Measurements from ENCODE around the gene TRAF3. TPM values are rescaled to one million over a fixed set of nuclear protein-coding genes. Genes with fewer than 3 reads are reported as not detected.

The TRAF3 gene
- total RNA-seq, 1 experiment from 2014 or later: 37.6 TPM

GRCh38 chr14:102731871-102732800 is 45.1 kb upstream of the TRAF3 start:
- Histone ChIP-seq H3K4me3 (ENCODE audit: low read depth in 2 of 2, low read length in 2 of 2) (no peak overlapping the region), H3K27ac (ENCODE audit: low read length) (no peak overlapping the region), H3K9me3 (ENCODE audit: control insufficient read depth, insufficient read depth, low read depth, low read length) (no peaks in the 10 kb centered on the region), H3K27me3 (ENCODE audit: control insufficient read depth, insufficient read depth, low read length) (no peaks in the 10 kb centered on the region), H3K36me3 (ENCODE audit: control insufficient read depth, insufficient read depth, low read length) (no peaks in the 10 kb centered on the region), H3K4me1 (ENCODE audit: control insufficient read depth, insufficient read depth, low read length) (no peaks in the 10 kb centered on the region)
- in situ Hi-C loops (cut with HindIII; ENCODE audit: low pct_unique_long_range_greater_than_20kb, low sequenced_read_pairs): no loop called here
- intact Hi-C loops (cut with micrococcal nuclease; ENCODE audit: unreplicated experiment): no loop called here
- CTCF ChIA-PET: no interaction called here
- ATAC-seq (0 out of 2 replicates have a peak, but pooled peaks have one; percentile 34), DNase-seq (ENCODE audit: low read depth, low spot score) (no peak)
- no peak for TF ChIP-seq TCF7L2 (IDR thresholded peaks at IDR 0.05; ENCODE audit: low read depth, low read length)
- no peak for TF ChIP-seq REST (IDR thresholded peaks at IDR 0.05; ENCODE audit: insufficient read depth in 1 of 2, low read depth in 2 of 2, low read length in 1 of 2)
- TF ChIP-seq POLR2AphosphoS5 (IDR thresholded peaks at IDR 0.05; ENCODE audit: low read depth, low read length): no peak
- TF ChIP-seq CTCF (IDR thresholded peaks at IDR 0.05): no peak
- TF ChIP-seq SIN3A (IDR thresholded peaks at IDR 0.05; ENCODE audit: borderline replicate concordance, insufficient read depth, low read depth, low read length): no peak
- POLR2A ChIA-PET: interaction anchor here (0.6 to 0.7 kb wide), 2 partner anchors 33 to 37 kb away, joined by 6 to 15 read pairs; no protein-coding TSS in a partner anchor
- BruUV-seq (replicated peaks): no TSS peak

GRCh38 chr14:102732924-102733323 is 44.3 kb upstream of the TRAF3 start:
- Histone ChIP-seq H3K27ac (ENCODE audit: low read length) (no peak overlapping the region), H3K4me3 (ENCODE audit: low read depth in 2 of 2, low read length in 2 of 2) (no peak overlapping the region), H3K9me3 (ENCODE audit: control insufficient read depth, insufficient read depth, low read depth, low read length) (no peaks in the 10 kb centered on the region), H3K36me3 (ENCODE audit: control insufficient read depth, insufficient read depth, low read length) (no peaks in the 10 kb centered on the region), H3K27me3 (ENCODE audit: control insufficient read depth, insufficient read depth, low read length) (no peaks in the 10 kb centered on the region), H3K4me1 (ENCODE audit: control insufficient read depth, insufficient read depth, low read length) (no peaks in the 10 kb centered on the region)
- DNase-seq (ENCODE audit: low read depth, low spot score) (no peak), ATAC-seq (no peak)
- no peak for TF ChIP-seq CTCF (IDR thresholded peaks at IDR 0.05)
- no peak for TF ChIP-seq REST (IDR thresholded peaks at IDR 0.05; ENCODE audit: insufficient read depth in 1 of 2, low read depth in 2 of 2, low read length in 1 of 2)
- no peak for TF ChIP-seq TCF7L2 (IDR thresholded peaks at IDR 0.05; ENCODE audit: low read depth, low read length)
- TF ChIP-seq POLR2AphosphoS5 (IDR thresholded peaks at IDR 0.05; ENCODE audit: low read depth, low read length): no peak
- TF ChIP-seq SIN3A (IDR thresholded peaks at IDR 0.05; ENCODE audit: borderline replicate concordance, insufficient read depth, low read depth, low read length): no peak
- intact Hi-C loops (cut with micrococcal nuclease; ENCODE audit: unreplicated experiment) (no loop called here), in situ Hi-C loops (cut with HindIII; ENCODE audit: low pct_unique_long_range_greater_than_20kb, low sequenced_read_pairs) (no loop called here)
- BruUV-seq (replicated peaks): no TSS peak
- CTCF ChIA-PET: no interaction called here
- POLR2A ChIA-PET: interaction anchor here (0.7 kb wide), 1 partner anchor 38 kb away, joined by 15 read pairs; no protein-coding TSS in a partner anchor

Measured in Panc1 (cell line).